NCI-H526 (cell line): Measurements from ENCODE around the gene GPR143.
"Not testable (repeated sequence)": the region's sequence is repeated elsewhere in the genome, so short reads cannot be mapped to it uniquely, and the experiment has no call there.

Source experiments
- DNase-seq, 2 experiments: peaks; one replicate each; lab custom pipeline; 2025; lab: John Stamatoyannopoulos, UW

Gene GPR143

GRCh38 chrX:9768321-9768839 lies 2.7 kb upstream of the GPR143 start:
- not testable (repeated sequence) for DNase-seq

DNA sequence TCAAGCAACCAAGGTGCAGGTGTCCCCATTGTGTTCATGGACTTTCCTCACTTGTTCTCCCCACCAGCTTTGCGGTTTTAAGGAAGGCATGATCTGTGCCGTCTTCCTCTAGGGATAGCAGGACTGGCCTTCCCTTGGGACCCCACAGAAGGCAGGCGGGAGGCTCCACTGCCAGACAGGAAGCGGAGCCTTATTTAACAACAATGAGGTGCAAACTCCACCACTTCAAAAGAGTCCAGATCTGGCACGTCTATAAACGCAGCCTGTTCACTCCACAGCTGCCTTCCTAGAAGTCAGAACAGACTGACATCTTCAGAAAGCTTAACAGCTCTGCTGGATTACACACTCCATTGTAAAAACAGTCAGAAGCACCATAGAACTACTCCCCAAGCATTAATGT lies 1.7 kb upstream of the GPR143 start:
- DNase-seq = peak in 1 of 2 experiments; percentile 64

DNA sequence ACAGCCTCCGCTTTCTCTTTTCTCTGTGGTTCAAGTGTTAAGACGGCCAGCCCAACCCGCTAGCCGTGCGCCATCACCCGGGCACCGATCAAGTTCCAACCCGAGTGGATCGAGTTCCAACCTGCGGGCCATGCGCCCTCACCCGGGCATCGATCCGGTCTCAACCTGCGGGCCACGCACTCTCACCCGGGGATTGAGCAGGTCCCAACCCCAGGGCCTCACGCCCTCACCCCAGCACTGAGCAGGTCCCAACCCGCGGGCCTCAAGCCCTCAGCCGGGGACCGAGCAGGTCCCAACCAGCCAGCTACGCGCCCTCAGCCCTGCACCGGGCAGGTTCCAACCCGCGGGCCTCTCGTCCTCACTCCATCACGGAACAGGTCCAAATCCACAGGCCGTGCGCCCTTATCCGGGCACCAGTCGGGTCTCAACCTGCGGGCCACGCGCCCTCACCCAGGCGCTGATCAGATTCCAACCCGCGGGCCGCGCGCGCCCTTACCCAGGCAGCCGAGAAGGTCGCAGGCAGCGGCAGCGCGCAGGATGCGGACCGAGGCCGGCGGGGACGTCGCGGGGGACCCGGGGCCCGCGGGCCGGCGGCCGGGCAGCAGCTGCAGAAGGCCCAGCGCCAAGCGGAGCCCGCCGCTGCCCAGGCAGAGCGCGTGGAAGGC lies 443 bp downstream of the GPR143 start:
- DNase-seq = no peak

GRCh38 chrX:9759337-9759736 lies 6.3 kb downstream of the GPR143 start:
- DNase-seq = no peak

- DNase-seq = no peak
Observed at GRCh38 chrX:9758021-9758638, 7.5 kb downstream of the GPR143 start.

DNA sequence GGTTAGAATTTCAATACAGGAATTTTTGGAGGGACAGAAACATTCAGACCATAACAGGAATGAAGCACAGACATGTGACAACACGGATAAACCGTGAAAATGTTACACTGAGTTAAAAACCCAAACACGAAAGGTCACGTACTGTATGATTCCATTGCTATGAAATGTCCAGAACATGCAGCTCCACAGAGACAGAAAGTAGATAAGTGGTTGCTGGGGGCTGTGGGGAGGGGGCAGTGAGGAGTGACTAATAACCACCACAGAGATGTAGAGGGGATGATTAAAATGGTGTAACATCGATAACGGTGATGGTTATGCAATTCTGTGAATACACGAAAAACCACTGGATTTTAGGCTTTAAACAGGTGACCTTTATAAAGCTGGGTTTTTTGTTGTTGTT lies 8.3 kb downstream of the GPR143 start:
- no peak for DNase-seq

- DNase-seq = peak; percentile 93 to 95
Observed at GRCh38 chrX:9749146-9749692, 16.4 kb downstream of the GPR143 start.

DNA sequence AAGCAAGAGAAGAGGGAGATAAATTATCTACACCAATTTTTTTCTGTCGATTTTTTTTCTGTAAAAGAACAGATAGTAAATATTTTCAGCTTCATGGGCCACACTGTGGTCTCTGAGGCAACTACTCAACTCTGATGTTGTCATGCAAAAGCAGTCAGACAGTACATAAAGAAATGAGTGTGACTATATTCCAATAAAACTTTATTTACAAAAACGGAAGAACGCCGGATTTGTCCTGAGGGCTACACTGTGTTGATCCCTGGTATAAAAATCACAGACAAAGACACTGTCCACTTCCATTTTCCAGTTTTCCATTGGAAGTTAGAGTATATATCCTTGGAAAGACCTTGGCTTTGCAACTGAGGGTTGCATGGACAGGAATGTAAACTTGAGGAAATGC lies 18.0 kb downstream of the GPR143 start:
- DNase-seq = no peak

GRCh38 chrX:9746148-9746888 lies 19.3 kb downstream of the GPR143 start:
- no peak for DNase-seq

DNA sequence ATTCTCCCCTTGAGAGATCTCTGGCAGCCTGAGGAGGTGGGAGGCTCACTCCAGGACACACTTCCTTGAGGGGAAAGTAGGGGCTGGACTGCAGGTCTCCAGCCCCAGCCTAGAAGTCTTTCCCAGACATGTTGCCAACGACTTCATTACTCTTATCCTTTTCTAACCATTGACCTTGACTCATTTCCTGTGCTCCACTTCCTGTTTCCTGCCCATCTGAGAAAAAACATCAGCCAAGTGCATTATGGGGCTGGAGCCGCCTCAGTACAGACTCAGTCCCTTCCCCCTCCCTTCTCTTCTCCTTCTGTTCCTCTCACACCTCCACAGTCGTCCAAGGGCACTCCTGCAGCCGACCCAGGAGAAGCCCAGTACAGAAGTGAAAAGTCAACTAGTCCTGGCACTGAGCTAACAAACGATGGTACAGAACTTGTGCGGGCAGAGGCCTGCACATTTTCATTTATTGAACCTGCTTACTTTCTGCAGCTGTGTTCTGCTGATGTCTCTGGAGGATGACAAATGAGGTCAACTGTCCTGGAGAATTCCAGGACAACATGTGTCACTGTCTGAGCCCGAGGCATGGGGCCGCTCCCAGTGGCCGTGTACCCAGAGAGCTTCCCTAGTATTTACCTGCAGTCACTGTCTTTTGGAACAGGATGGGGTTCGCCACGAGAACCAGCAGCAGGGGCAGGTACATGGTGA lies 20.1 kb downstream of the GPR143 start:
- no peak for DNase-seq

DNA sequence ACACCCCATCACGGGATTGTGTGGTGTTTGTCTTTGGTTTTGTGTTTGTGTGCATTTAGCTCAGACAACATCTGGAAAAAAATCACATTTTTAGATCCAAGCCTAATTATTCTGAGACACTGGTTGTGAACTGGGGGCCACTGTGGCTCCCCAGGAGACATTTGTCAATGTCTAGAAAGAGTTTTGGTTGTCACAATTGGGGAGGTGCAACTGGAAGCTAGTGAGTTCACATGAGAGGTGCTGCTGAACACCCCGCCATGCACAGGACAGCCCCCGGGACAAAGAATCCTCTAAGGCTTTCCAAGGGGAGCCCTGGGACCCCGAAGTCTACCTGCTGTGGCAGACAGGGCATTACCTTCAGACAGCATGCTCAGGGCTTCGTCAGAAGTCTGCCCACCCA lies 26.5 kb downstream of the GPR143 start:
- DNase-seq = no peak

DNA sequence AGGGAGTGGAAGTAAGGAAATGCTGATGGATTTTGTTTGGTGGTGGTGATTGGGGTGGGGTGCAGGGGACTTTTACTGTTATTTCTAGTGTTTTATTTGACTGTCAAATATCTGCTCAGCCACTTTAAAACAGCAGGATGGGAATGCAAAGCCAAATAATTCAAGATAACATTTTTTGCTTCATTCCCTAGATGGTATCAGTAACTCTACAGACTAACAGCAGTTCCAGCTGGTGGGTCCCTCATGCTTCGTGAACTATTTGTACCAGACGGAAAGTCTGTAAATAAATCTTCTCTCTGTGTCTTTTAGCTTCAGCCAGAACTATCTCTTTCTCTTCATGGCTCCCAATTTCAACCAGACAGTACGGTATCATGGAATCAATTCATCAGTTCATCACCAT lies 27.5 kb downstream of the GPR143 start:
- DNase-seq = peak; percentile 50 to 59

DNA sequence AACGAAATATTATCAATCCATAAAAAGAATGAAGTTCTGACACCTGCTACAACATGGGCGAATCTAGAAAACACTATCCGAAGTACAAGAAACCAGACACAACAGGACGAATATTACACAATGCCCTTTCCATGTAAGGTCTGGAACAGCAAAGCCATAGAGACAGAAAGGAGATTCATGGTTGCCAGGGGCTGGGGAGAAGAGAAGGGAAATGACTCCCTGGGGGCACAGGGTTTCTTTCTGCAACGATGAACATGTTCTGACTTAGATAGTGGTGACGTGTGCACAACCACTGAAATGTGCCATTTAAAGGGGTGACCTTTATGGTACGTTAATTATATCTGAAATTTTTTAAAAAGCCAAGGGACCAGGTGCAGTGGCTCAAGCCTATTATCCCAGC lies 28.3 kb downstream of the GPR143 start:
- peak in 1 of 2 experiments; percentile 55 for DNase-seq

DNA sequence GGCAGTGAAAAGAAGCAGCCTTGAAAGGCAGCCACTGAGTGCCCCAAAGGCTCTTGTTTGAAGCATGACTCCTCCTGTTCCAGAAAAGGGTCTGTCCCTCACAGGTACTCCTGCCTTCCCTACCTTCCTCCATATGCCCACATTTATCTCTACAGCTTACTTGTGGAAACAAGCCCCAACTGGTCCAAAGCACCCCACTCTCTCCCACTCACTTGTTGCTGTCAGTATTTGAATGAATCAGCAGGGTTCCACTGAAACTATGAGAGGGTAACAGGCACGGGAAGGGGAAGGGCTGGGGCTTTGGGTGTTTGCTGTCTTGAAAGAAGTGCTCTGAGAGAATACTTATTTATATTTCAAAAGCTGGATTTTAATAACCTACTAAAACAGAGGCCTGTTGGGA lies 34.9 kb downstream of the GPR143 start:
- DNase-seq = no peak

GRCh38 chrX:9730078-9730477 lies 35.6 kb downstream of the GPR143 start:
- no peak for DNase-seq

- no peak for DNase-seq
Observed at GRCh38 chrX:9729171-9729885, 36.3 kb downstream of the GPR143 start.

- DNase-seq = no peak
Observed at GRCh38 chrX:9728261-9728660, 37.4 kb downstream of the GPR143 start.

GRCh38 chrX:9724711-9725110 lies 40.9 kb downstream of the GPR143 start:
- DNase-seq = no peak

- no peak for DNase-seq
Observed at GRCh38 chrX:9717376-9717775, 48.3 kb downstream of the GPR143 start.

GRCh38 chrX:9710332-9710731 lies 55.3 kb downstream of the GPR143 start:
- no peak for DNase-seq

DNA sequence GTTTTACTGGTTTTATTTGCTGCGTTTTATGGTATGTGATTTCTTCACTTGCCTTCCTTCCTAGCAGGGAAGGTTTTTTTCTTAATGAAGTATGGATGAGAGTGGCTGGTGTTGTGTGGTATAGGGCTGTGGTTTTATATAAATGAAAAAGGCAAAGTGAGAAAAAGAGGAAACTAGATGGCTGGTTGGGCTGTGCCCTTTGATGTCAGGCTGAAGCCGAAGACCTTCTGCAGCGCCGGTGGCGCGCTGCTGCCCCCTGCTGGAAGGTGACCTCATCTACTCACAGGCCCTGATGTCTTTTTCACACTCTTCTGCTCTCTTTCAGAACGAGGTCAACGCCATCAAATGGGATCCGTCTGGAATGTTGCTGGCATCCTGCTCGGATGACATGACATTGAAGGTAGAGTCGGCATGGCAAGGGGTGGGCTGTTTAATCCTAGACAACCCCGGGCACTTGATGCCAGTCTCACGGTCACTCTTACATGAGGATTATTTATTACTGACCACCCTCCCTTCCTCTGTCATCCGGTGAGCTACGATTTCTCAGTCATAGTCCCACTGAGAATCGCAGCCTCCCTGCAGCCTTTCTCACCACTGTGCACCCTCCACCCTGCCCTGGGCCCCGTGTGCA lies 56.6 kb downstream of the GPR143 start:
- peak; percentile 18 to 82 for DNase-seq
